Ovary (tissue), 3 donors: ENCODE measurements around the gene TSPAN1.

ENCODE experiments used
- EP300 ChIP-seq: sonication (generic); formaldehyde crosslinking; IDR thresholded peaks from one replicate; pipeline ENCODE4 v1.6.1; 2017; ENCODE audit warnings: antibody characterized with exemption
- TF ChIP-seq, protein P1 (sequence below), 3 donors: fragments of 450-650 bp in 2 of 3; fragments of 200-600 bp in 1 of 3; IDR thresholded peaks; one replicate each; pipeline versions ENCODE4 v1.5.1 to v1.8.0; 2016 to 2022; ENCODE audit warnings: antibody characterized with exemption in 3 of 3, mild to moderate bottlenecking in 1 of 3
- donor health status: DM: no; HTN: no; CAD: no.

DNA sequence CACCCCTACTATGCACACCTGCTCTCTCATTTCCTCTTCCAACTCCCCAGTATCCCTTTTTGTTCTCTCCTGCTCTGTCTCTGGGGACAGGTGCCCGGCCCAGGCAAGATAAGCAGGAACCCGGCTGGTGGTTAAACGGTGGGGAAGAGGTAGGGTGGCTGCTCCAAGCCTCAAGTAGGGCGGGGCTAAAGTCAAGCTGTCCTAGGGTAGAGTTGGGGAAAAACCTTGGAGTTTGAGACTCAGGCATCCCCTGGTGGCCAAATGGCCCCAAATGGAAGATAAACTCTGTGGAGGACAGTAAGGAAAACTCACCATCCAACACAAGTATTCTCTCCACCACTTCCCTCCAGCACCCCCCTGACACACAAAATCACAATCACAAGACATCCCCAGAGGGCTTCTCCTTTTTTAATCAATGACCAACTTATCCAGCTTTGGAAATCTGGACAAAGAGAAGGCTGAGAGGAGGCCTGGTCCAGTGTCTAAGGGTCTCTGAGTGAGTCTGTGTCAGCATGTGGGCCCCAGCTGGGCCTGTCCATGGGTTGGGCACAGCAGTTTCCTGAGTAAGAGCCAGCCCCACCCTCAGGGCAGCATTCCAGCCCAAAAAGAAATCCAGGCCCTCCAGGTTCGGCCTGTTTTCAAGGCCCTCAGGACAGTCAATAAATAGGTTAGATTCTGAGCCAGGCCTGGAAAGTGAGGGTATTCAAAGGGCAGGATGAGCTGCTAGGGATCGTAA is 13.6 kb downstream of the TSPAN1 start:
- TF ChIP-seq, protein P1, sequence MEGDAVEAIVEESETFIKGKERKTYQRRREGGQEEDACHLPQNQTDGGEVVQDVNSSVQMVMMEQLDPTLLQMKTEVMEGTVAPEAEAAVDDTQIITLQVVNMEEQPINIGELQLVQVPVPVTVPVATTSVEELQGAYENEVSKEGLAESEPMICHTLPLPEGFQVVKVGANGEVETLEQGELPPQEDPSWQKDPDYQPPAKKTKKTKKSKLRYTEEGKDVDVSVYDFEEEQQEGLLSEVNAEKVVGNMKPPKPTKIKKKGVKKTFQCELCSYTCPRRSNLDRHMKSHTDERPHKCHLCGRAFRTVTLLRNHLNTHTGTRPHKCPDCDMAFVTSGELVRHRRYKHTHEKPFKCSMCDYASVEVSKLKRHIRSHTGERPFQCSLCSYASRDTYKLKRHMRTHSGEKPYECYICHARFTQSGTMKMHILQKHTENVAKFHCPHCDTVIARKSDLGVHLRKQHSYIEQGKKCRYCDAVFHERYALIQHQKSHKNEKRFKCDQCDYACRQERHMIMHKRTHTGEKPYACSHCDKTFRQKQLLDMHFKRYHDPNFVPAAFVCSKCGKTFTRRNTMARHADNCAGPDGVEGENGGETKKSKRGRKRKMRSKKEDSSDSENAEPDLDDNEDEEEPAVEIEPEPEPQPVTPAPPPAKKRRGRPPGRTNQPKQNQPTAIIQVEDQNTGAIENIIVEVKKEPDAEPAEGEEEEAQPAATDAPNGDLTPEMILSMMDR (IDR thresholded peaks at IDR 0.05): no peak
- TF ChIP-seq EP300: no peak
